Iris pigment epithelial cell (primary cell): ENCODE results near the gene KRTAP1-4.
"Not testable (repeated sequence)": the region's sequence is repeated elsewhere in the genome, so short reads cannot be mapped to it uniquely, and the experiment has no call there.

Experiments
- DNase-seq: peaks from one replicate; pipeline ENCODE4 v3.0.0-alpha.2; 2011; ENCODE audit warnings: low read depth

The KRTAP1-4 gene

GRCh38 chr17:41048441-41048840, 18.4 kb upstream of the KRTAP1-4 start:
- peak; percentile 56 for DNase-seq

- not testable (repeated sequence) for DNase-seq
Measured at GRCh38 chr17:41046735-41047465, 16.9 kb upstream of the KRTAP1-4 start, which contains the start of gene KRTAP2-1. KRTAP2-1 (minus strand) TSS chr17:41047316; CDS start chr17:41047267, 49 bp downstream.

- DNase-seq, result no peak
Measured at GRCh38 chr17:41042953-41043352, 13.0 kb upstream of the KRTAP1-4 start.

GRCh38 chr17:41040783-41041571, 11.0 kb upstream of the KRTAP1-4 start, which contains the start of gene KRTAP1-1:
KRTAP1-1 (minus strand) TSS chr17:41041450; CDS start chr17:41041397, 53 bp downstream.
- not testable (repeated sequence) for DNase-seq

GRCh38 chr17:41037853-41038350, 7.9 kb upstream of the KRTAP1-4 start:
- no peak for DNase-seq

GRCh38 chr17:41034346-41034935, 4.4 kb upstream of the KRTAP1-4 start, which contains the start of gene KRTAP1-3:
KRTAP1-3 (minus strand) TSS chr17:41034874; CDS start chr17:41034821, 53 bp downstream.
- DNase-seq, result not testable (repeated sequence)

GRCh38 chr17:41026715-41027471, 3.1 kb downstream of the KRTAP1-4 start, which contains the start of gene KRTAP1-5:
KRTAP1-5 (minus strand) TSS chr17:41027208; CDS start chr17:41027155, 53 bp downstream.
- peak; percentile 89 for DNase-seq

- no peak for DNase-seq
Measured at GRCh38 chr17:41024697-41025096, 5.3 kb downstream of the KRTAP1-4 start.

GRCh38 chr17:41020336-41020735, 9.7 kb downstream of the KRTAP1-4 start:
- DNase-seq, result no peak

GRCh38 chr17:41019415-41019814, 10.6 kb downstream of the KRTAP1-4 start:
- DNase-seq, result no peak

GRCh38 chr17:41018541-41018940, 11.5 kb downstream of the KRTAP1-4 start:
- no peak for DNase-seq

- no peak for DNase-seq
Measured at GRCh38 chr17:41016578-41017215, 13.3 kb downstream of the KRTAP1-4 start.

GRCh38 chr17:41015454-41015853, 14.5 kb downstream of the KRTAP1-4 start:
- no peak for DNase-seq

- peak; percentile 26 for DNase-seq
Measured at GRCh38 chr17:41013606-41014005, 16.4 kb downstream of the KRTAP1-4 start.

GRCh38 chr17:41013181-41013580, 16.8 kb downstream of the KRTAP1-4 start:
- no peak for DNase-seq

- no peak for DNase-seq
Measured at GRCh38 chr17:41012326-41013120, 17.5 kb downstream of the KRTAP1-4 start.

- DNase-seq, result peak; percentile 50
Measured at GRCh38 chr17:41010441-41010840, 19.6 kb downstream of the KRTAP1-4 start.

GRCh38 chr17:41009936-41010335, 20.1 kb downstream of the KRTAP1-4 start:
- peak; percentile 55 for DNase-seq

GRCh38 chr17:41009301-41009760, 20.7 kb downstream of the KRTAP1-4 start:
- no peak for DNase-seq

GRCh38 chr17:41008811-41009210, 21.2 kb downstream of the KRTAP1-4 start, which contains the start of gene KRTAP3-1:
KRTAP3-1 (minus strand) TSS chr17:41009128; CDS start chr17:41009074, 54 bp downstream.
- no peak for DNase-seq
